HepG2 (cell line): ENCODE data around the gene TMEM107. TPM values are rescaled to one million over a fixed set of nuclear protein-coding genes. Genes with fewer than 3 reads are reported as not detected.
A peak's percentile ranks its signal among the peaks of the same experiment; 100 is the strongest.

Source experiments
- E2F2 ChIP-seq: sonication (generic); formaldehyde crosslinking; IDR thresholded peaks from 2 replicates; pipeline ENCODE4 v1.4.0; 2020; ENCODE audit warnings: missing genetic modification reagents, borderline replicate concordance
- EZH2 ChIP-seq: conservative IDR thresholded peaks from 2 replicates; pipeline ENCODE4 v1.6.1; 2012; ENCODE audit warnings: mild to moderate bottlenecking, low read depth, low read length, moderate library complexity
- HDAC6 ChIP-seq: fragments of 200-600 bp; sonication (generic); IDR thresholded peaks from 2 replicates; pipeline ENCODE4 v1.7.0; 2017; ENCODE audit warnings: mild to moderate bottlenecking, antibody characterized with exemption, low read length, low read depth
- HHEX ChIP-seq: IDR thresholded peaks from 2 replicates; pipeline ENCODE4 v1.6.1; 2016; ENCODE audit warnings: control low read depth
- HIVEP1 ChIP-seq: sonication (generic); formaldehyde crosslinking; IDR thresholded peaks from 2 replicates; pipeline ENCODE4 v1.4.0; 2020; ENCODE audit warnings: mild to moderate bottlenecking, missing genetic modification reagents
- HMGA1 ChIP-seq: sonication (generic); formaldehyde crosslinking; conservative IDR thresholded peaks from 2 replicates; pipeline ENCODE4 v1.4.0; 2020; ENCODE audit warnings: missing genetic modification reagents
- HOXA5 ChIP-seq: sonication (generic); formaldehyde crosslinking; IDR thresholded peaks from 2 replicates; pipeline ENCODE4 v1.4.0; 2020; ENCODE audit warnings: missing genetic modification reagents
- KAT8 ChIP-seq: IDR thresholded peaks from 2 replicates; pipeline ENCODE4 v1.6.1; 2016; ENCODE audit warnings: missing genetic modification reagents, missing compliant biosample characterization
- MIXL1 ChIP-seq: IDR thresholded peaks from 2 replicates; pipeline ENCODE4 v1.6.1; 2016
- NAIF1 ChIP-seq: sonication (generic); formaldehyde crosslinking; IDR thresholded peaks from 2 replicates; pipeline ENCODE4 v1.5.0; 2020; ENCODE audit warnings: mild to moderate bottlenecking, missing genetic modification reagents, borderline replicate concordance
- NFE2L1 ChIP-seq: sonication (generic); formaldehyde crosslinking; IDR thresholded peaks from 2 replicates; pipeline ENCODE4 v1.4.0; 2020; ENCODE audit warnings: missing genetic modification reagents, mild to moderate bottlenecking, borderline replicate concordance
- NFYB ChIP-seq: sonication (generic); formaldehyde crosslinking; IDR thresholded peaks from 2 replicates; pipeline ENCODE4 v1.4.0; 2020; ENCODE audit warnings: missing genetic modification reagents
- PRPF4 ChIP-seq: fragments of 200-400 bp; formaldehyde crosslinking; IDR thresholded peaks from 2 replicates; pipeline ENCODE4 v1.6.1; 2016; ENCODE audit warnings: low read length, low read depth; ENCODE audit not compliant: poor library complexity, severe bottlenecking
- SP4 ChIP-seq: sonication (generic); formaldehyde crosslinking; IDR thresholded peaks from 2 replicates; pipeline ENCODE4 v1.8.1; 2023; ENCODE audit warnings: mild to moderate bottlenecking, missing genetic modification reagents
- TBL1XR1 ChIP-seq: fragments of 150-350 bp; IDR thresholded peaks from 2 replicates; pipeline ENCODE4 v1.6.1; 2014; ENCODE audit warnings: borderline replicate concordance, low read length; ENCODE audit not compliant: partially characterized antibody
- TBP ChIP-seq: sonication (generic); formaldehyde crosslinking; IDR thresholded peaks from 2 replicates; pipeline ENCODE4 v1.5.0; 2020; ENCODE audit warnings: missing genetic modification reagents
- ZNF124 ChIP-seq: sonication (generic); formaldehyde crosslinking; IDR thresholded peaks from 2 replicates; pipeline ENCODE4 v1.4.0; 2020; ENCODE audit warnings: missing genetic modification reagents
- ZNF205 ChIP-seq: IDR thresholded peaks from 2 replicates; pipeline ENCODE4 v1.6.1; 2018; ENCODE audit warnings: missing biosample characterization, missing genetic modification reagents
- ZNF317 ChIP-seq: sonication (generic); formaldehyde crosslinking; IDR thresholded peaks from 2 replicates; pipeline ENCODE4 v1.5.0; 2020; ENCODE audit warnings: mild to moderate bottlenecking, missing genetic modification reagents
- ZNF430 ChIP-seq: sonication (generic); formaldehyde crosslinking; IDR thresholded peaks from 2 replicates; pipeline ENCODE4 v1.9.0; 2021; ENCODE audit warnings: mild to moderate bottlenecking, missing genetic modification reagents
- ZNF580 ChIP-seq: IDR thresholded peaks from 2 replicates; pipeline ENCODE4 v1.6.1; 2016; ENCODE audit warnings: low read depth, borderline replicate concordance
- ZNF709 ChIP-seq: sonication (generic); formaldehyde crosslinking; IDR thresholded peaks from 2 replicates; pipeline ENCODE4 v1.5.0; 2020; ENCODE audit warnings: mild to moderate bottlenecking, missing genetic modification reagents
- ZSCAN21 ChIP-seq: sonication (generic); formaldehyde crosslinking; IDR thresholded peaks from 2 replicates; pipeline ENCODE4 v1.8.0; 2022; ENCODE audit warnings: mild to moderate bottlenecking, missing genetic modification reagents, moderate library complexity, borderline replicate concordance
- polyA plus RNA-seq, 8 experiments: library from polyadenylated mRNA; depleted of rRNA in 3 of 8; stranded (reverse) in 7 of 8; unstranded in 1 of 8; fragments of >200 nt; fragmentation: Illumina TruSeq in 4 of 8; extraction: Trizol in 4 of 8; gene quantifications; 2 replicates each; pipeline versions ENCODE4 v1.2.1 to v1.2.3, GENCODE V29; 2011 to 2016; ENCODE audit warnings: low read depth in 4 of 8, missing spikeins in 1 of 8, mixed read lengths in 1 of 8; ENCODE audit not compliant: insufficient read depth in 1 of 8
- total RNA-seq, 5 experiments: library from RNA; depleted of rRNA; stranded (reverse); fragments of >200 nt; fragmentation: Illumina TruSeq; extraction: Trizol; gene quantifications; 2 replicates each; pipeline ENCODE4 v1.2.3, GENCODE V29; 2016; ENCODE audit warnings: low read depth in 1 of 5
- TF ChIP-seq, protein P1 (sequence below): IDR thresholded peaks from 2 replicates; pipeline ENCODE4 v1.6.1; 2012; ENCODE audit warnings: low read length, improper control_type of control experiment
- TF ChIP-seq, protein P2 (sequence below): sonication (generic); formaldehyde crosslinking; IDR thresholded peaks from 2 replicates; pipeline ENCODE4 v1.4.0; 2020; ENCODE audit warnings: missing genetic modification reagents, borderline replicate concordance

TMEM107 gene
- total and polyA plus RNA-seq, 2 of the 13 experiments (the other 11 are each of a cell fraction or from before 2014, with no cell fraction given) = 7.2 to 15.3 TPM

DNA sequence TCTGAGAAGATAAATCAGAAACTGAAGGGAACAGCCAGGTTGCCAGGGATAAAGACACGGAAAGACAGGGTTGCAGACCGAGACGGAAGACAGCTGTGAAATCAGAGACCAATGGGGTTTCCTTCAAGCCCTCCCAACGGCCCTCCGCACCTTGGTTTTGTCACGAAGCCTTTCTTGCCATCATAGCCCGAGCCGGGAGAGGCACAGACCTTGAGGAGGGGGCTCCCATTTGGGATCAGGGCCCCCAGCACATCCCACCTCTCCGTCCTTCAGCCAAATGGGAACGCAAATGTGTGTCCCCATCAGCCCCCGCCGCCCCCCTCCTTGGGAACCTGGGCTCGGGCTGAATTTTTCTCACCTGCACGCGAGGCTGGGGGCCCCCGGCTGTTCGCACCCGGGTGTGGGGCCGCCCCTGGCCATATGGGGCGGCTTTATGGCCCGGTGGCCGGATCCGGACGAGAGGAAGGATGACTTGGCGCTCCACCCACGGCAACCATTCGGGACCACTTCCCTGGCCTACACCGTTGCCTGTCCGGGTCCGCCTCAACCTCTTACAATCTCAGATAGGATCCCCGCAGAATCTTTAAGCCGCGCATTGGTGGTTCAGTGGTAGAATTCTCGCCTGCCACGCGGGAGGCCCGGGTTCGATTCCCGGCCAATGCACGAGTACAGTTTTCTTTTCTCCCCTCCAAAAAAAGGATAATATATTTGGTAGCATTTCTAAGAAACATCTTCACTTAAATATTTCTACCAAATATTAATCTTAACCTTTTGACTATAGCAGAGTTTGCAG lies 50.8 kb downstream of the TMEM107 start (continued):
- peak; percentile 38; the same call in 1 of the 2 replicates for TF ChIP-seq KAT8 (CRISPR knock-in tag)
- no peak for TF ChIP-seq HMGA1 (CRISPR knock-in tag)
- TF ChIP-seq NFYB (CRISPR knock-in tag) = no peak
- no peak for TF ChIP-seq EZH2
- peak; percentile 51; the same call in 1 of the 2 replicates for TF ChIP-seq ZNF317 (CRISPR knock-in tag)
- TF ChIP-seq ZNF580 (CRISPR knock-in tag) = peak; percentile 58; the same call in 1 of the 2 replicates
- TF ChIP-seq HDAC6 = no peak
- TF ChIP-seq NAIF1 (CRISPR knock-in tag) = 0 out of 2 replicates have a peak, but pooled peaks have one; percentile 37
- no peak for TF ChIP-seq TBP
- no peak for TF ChIP-seq HOXA5 (CRISPR knock-in tag)
- TF ChIP-seq, protein P1, sequence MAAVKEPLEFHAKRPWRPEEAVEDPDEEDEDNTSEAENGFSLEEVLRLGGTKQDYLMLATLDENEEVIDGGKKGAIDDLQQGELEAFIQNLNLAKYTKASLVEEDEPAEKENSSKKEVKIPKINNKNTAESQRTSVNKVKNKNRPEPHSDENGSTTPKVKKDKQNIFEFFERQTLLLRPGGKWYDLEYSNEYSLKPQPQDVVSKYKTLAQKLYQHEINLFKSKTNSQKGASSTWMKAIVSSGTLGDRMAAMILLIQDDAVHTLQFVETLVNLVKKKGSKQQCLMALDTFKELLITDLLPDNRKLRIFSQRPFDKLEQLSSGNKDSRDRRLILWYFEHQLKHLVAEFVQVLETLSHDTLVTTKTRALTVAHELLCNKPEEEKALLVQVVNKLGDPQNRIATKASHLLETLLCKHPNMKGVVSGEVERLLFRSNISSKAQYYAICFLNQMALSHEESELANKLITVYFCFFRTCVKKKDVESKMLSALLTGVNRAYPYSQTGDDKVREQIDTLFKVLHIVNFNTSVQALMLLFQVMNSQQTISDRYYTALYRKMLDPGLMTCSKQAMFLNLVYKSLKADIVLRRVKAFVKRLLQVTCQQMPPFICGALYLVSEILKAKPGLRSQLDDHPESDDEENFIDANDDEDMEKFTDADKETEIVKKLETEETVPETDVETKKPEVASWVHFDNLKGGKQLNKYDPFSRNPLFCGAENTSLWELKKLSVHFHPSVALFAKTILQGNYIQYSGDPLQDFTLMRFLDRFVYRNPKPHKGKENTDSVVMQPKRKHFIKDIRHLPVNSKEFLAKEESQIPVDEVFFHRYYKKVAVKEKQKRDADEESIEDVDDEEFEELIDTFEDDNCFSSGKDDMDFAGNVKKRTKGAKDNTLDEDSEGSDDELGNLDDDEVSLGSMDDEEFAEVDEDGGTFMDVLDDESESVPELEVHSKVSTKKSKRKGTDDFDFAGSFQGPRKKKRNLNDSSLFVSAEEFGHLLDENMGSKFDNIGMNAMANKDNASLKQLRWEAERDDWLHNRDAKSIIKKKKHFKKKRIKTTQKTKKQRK = no peak
- TF ChIP-seq E2F2 (CRISPR knock-in tag) = no peak
- TF ChIP-seq MIXL1 (CRISPR knock-in tag) = 0 out of 2 replicates have a peak, but pooled peaks have one; percentile 36
- TF ChIP-seq PRPF4 = peak; percentile 20
- TF ChIP-seq HIVEP1 (CRISPR knock-in tag) = peak; percentile 26; the same call in 1 of the 2 replicates
- TF ChIP-seq ZNF124 (CRISPR knock-in tag) = peak; percentile 62; the same call in 1 of the 2 replicates
- TF ChIP-seq, protein P2, sequence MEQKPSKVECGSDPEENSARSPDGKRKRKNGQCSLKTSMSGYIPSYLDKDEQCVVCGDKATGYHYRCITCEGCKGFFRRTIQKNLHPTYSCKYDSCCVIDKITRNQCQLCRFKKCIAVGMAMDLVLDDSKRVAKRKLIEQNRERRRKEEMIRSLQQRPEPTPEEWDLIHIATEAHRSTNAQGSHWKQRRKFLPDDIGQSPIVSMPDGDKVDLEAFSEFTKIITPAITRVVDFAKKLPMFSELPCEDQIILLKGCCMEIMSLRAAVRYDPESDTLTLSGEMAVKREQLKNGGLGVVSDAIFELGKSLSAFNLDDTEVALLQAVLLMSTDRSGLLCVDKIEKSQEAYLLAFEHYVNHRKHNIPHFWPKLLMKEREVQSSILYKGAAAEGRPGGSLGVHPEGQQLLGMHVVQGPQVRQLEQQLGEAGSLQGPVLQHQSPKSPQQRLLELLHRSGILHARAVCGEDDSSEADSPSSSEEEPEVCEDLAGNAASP (CRISPR knock-in tag) = 0 out of 2 replicates have a peak, but pooled peaks have one; percentile 55
- peak; percentile 31 for TF ChIP-seq TBL1XR1
- no peak for TF ChIP-seq ZNF430
- no peak for TF ChIP-seq SP4 (CRISPR knock-in tag)
- 0 out of 2 replicates have a peak, but pooled peaks have one; percentile 32 for TF ChIP-seq ZNF709
- no peak for TF ChIP-seq NFE2L1
- peak; percentile 39; the same call in 1 of the 2 replicates for TF ChIP-seq ZSCAN21 (CRISPR knock-in tag)
- TF ChIP-seq HHEX (CRISPR knock-in tag) = no peak
- TF ChIP-seq ZNF205 (CRISPR knock-in tag) = peak; percentile 67; the same call in 1 of the 2 replicates
